ENCODE results near the gene OLA1. TPM values are rescaled to one million over a fixed set of nuclear protein-coding genes. Genes with fewer than 3 reads are reported as not detected.

The OLA1 gene
- total and polyA plus RNA-seq, 2 donors (not counting 1 experiment from before 2014, with no cell fraction given) = 13.9 to 47.7 TPM

- Mint-ChIP-seq H3K27me3 (no peaks in the 10 kb centered on the region), H3K4me3 (no peak overlapping the region), H3K27ac (no peak overlapping the region), H3K9me3 (ENCODE audit: insufficient read depth) (no peaks in the 10 kb centered on the region), H3K4me1 (no peaks in the 10 kb centered on the region)
- Histone ChIP-seq H3K27ac (ENCODE audit: low read length in 2 of 2) (no peak overlapping the region), H3K9ac (ENCODE audit: low read length) (no peak overlapping the region), H3K79me2 (ENCODE audit: control insufficient read depth, insufficient read depth, low read length) (peaks cover 5% of the 10 kb centered on the region), H4K20me1 (ENCODE audit: control insufficient read depth, insufficient read depth, low read length, poor library complexity, severe bottlenecking) (no peaks in the 10 kb centered on the region), H3K27me3 (replicated peaks in 1 of 4; ENCODE audit: control extremely low read depth in 1 of 4, control insufficient read depth in 3 of 4, insufficient read depth in 4 of 4, low read length in 3 of 4) (no peaks in the 10 kb centered on the region), H3K36me3 (replicated peaks in 1 of 2; ENCODE audit: control extremely low read depth in 1 of 2, control insufficient read depth in 1 of 2, extremely low read depth in 1 of 2, insufficient read depth in 2 of 2, low read length in 1 of 2) (peaks cover 4 to 18% of the 10 kb centered on the region in 2 experiments), H3K4me2 (replicated peaks; ENCODE audit: low read depth, low read length, poor library complexity, severe bottlenecking) (no peak overlapping the region), H3K9me3 (ENCODE audit: control extremely low read depth in 1 of 3, control insufficient read depth in 2 of 3, insufficient read depth in 1 of 3, low read length in 2 of 3) (no peaks in the 10 kb centered on the region), H2AFZ (ENCODE audit: insufficient read depth, low read depth, low read length, poor library complexity, severe bottlenecking) (no peak overlapping the region), H3K4me1 (ENCODE audit: control insufficient read depth in 2 of 2, insufficient read depth in 2 of 2, low read length in 2 of 2) (no peaks in the 10 kb centered on the region), H3K4me3 (ENCODE audit: control extremely low read depth in 1 of 5, extremely low read depth in 1 of 5, insufficient read depth in 1 of 5, low read depth in 2 of 5, low read length in 4 of 5) (no peak overlapping the region)
- DNase-seq = no peak
- TF ChIP-seq EZH2 (IDR thresholded peaks at IDR 0.05; ENCODE audit: borderline replicate concordance, insufficient read depth, low read depth, low read length, poor library complexity, severe bottlenecking) (no peak), CTCF (IDR thresholded peaks at IDR 0.05) (no peak)
- CTCF ChIA-PET = no interaction called here
- WGBS (ENCODE audit: insufficient coverage) = 100% methylated on average over 1 of the region's 4 CpGs
- POLR2A ChIA-PET = no interaction called here
- intact Hi-C loops (cut with micrococcal nuclease) = no loop called here
- no peak for ATAC-seq (ENCODE audit: low read depth)
Observed at GRCh38 chr2:174219321-174219720, 29.0 kb downstream of the OLA1 start.

- no peak overlapping the region for H3K9ac ChIP-seq (ENCODE audit: low read length)
- H3K4me3 Mint-ChIP-seq = no peak overlapping the region
- intact Hi-C loops (cut with micrococcal nuclease) = no loop called here
- no peaks in the 10 kb centered on the region for H3K4me1 Mint-ChIP-seq
- H3K27ac ChIP-seq (ENCODE audit: low read length in 2 of 2) = no peak overlapping the region
- DNase-seq (no peak), ATAC-seq (ENCODE audit: low read depth) (no peak)
- no peaks in the 10 kb centered on the region for H3K4me1 ChIP-seq (ENCODE audit: control insufficient read depth in 2 of 2, insufficient read depth in 2 of 2, low read length in 2 of 2)
- no peak overlapping the region for H3K4me3 ChIP-seq (ENCODE audit: control extremely low read depth in 1 of 5, extremely low read depth in 1 of 5, insufficient read depth in 1 of 5, low read depth in 2 of 5, low read length in 4 of 5)
- H2AFZ ChIP-seq (ENCODE audit: insufficient read depth, low read depth, low read length, poor library complexity, severe bottlenecking) = no peak overlapping the region
- H3K36me3 ChIP-seq (replicated peaks in 1 of 2; ENCODE audit: control extremely low read depth in 1 of 2, control insufficient read depth in 1 of 2, extremely low read depth in 1 of 2, insufficient read depth in 2 of 2, low read length in 1 of 2) = peaks cover 4 to 18% of the 10 kb centered on the region in 2 experiments
- no peaks in the 10 kb centered on the region for H4K20me1 ChIP-seq (ENCODE audit: control insufficient read depth, insufficient read depth, low read length, poor library complexity, severe bottlenecking)
- WGBS (ENCODE audit: insufficient coverage) = 99% methylated on average over 5 of the region's 7 CpGs
- TF ChIP-seq CTCF (IDR thresholded peaks at IDR 0.05) (no peak), EZH2 (IDR thresholded peaks at IDR 0.05; ENCODE audit: borderline replicate concordance, insufficient read depth, low read depth, low read length, poor library complexity, severe bottlenecking) (no peak)
- no peaks in the 10 kb centered on the region for H3K27me3 ChIP-seq (replicated peaks in 1 of 4; ENCODE audit: control extremely low read depth in 1 of 4, control insufficient read depth in 3 of 4, insufficient read depth in 4 of 4, low read length in 3 of 4)
- H3K79me2 ChIP-seq (ENCODE audit: control insufficient read depth, insufficient read depth, low read length) = peaks cover 5% of the 10 kb centered on the region
- no peaks in the 10 kb centered on the region for H3K9me3 Mint-ChIP-seq (ENCODE audit: insufficient read depth)
- no peaks in the 10 kb centered on the region for H3K27me3 Mint-ChIP-seq
- no peak overlapping the region for H3K27ac Mint-ChIP-seq
- ChIA-PET CTCF (interaction anchor here (1.1 to 1.7 kb wide), 2 partner anchors 10 to 14 kb away, joined by 3 to 4 read pairs; no protein-coding TSS in a partner anchor), POLR2A (no interaction called here)
- no peaks in the 10 kb centered on the region for H3K9me3 ChIP-seq (ENCODE audit: control extremely low read depth in 1 of 3, control insufficient read depth in 2 of 3, insufficient read depth in 1 of 3, low read length in 2 of 3)
- H3K4me2 ChIP-seq (replicated peaks; ENCODE audit: low read depth, low read length, poor library complexity, severe bottlenecking) = no peak overlapping the region
Observed at GRCh38 chr2:174218773-174219172, 29.6 kb downstream of the OLA1 start.

Data from B cell (primary cell).